ENCODE measurements around the gene TSBP1. TPM values are rescaled to one million over a fixed set of nuclear protein-coding genes. Genes with fewer than 3 reads are reported as not detected.

The TSBP1 gene
- polyA plus RNA-seq, 1 experiment: not detected

DNA sequence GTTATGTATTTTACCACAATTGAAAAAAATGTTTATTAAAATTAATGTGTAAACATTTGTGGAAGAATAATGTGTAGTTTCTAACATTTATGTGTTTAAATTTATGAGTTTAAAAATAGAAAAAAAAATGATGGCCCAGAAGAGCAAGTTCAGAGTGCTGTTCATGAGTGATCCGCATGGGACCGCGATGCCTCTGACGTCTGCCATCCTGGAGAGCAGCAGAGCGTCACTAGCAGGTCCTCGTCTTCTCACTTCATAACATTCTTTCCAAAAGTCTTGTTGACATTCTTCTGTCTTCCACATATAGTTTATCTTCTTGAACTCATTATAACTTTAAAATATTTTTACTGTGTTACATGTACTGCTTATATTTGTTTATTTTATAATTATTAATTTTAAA is 19.8 kb upstream of the TSBP1 start:
- ChIA-PET CTCF (no interaction called here), POLR2A (no interaction called here)
- DNase-seq (ENCODE audit: low read depth, low spot score): no peak
- H3K27me3 ChIP-seq (ENCODE audit: control insufficient read depth, insufficient read depth, low read length): no peaks in the 10 kb centered on the region
- H3K27ac ChIP-seq (ENCODE audit: low read depth, low read length): no peak overlapping the region
- no peak overlapping the region for H3K4me3 ChIP-seq (ENCODE audit: low read depth, low read length)
- TF ChIP-seq, protein P1, sequence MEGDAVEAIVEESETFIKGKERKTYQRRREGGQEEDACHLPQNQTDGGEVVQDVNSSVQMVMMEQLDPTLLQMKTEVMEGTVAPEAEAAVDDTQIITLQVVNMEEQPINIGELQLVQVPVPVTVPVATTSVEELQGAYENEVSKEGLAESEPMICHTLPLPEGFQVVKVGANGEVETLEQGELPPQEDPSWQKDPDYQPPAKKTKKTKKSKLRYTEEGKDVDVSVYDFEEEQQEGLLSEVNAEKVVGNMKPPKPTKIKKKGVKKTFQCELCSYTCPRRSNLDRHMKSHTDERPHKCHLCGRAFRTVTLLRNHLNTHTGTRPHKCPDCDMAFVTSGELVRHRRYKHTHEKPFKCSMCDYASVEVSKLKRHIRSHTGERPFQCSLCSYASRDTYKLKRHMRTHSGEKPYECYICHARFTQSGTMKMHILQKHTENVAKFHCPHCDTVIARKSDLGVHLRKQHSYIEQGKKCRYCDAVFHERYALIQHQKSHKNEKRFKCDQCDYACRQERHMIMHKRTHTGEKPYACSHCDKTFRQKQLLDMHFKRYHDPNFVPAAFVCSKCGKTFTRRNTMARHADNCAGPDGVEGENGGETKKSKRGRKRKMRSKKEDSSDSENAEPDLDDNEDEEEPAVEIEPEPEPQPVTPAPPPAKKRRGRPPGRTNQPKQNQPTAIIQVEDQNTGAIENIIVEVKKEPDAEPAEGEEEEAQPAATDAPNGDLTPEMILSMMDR (IDR thresholded peaks at IDR 0.05; ENCODE audit: low read depth, low read length): no peak
- no peaks in the 10 kb centered on the region for H3K9me3 ChIP-seq (ENCODE audit: control insufficient read depth, insufficient read depth, low read length)

DNA sequence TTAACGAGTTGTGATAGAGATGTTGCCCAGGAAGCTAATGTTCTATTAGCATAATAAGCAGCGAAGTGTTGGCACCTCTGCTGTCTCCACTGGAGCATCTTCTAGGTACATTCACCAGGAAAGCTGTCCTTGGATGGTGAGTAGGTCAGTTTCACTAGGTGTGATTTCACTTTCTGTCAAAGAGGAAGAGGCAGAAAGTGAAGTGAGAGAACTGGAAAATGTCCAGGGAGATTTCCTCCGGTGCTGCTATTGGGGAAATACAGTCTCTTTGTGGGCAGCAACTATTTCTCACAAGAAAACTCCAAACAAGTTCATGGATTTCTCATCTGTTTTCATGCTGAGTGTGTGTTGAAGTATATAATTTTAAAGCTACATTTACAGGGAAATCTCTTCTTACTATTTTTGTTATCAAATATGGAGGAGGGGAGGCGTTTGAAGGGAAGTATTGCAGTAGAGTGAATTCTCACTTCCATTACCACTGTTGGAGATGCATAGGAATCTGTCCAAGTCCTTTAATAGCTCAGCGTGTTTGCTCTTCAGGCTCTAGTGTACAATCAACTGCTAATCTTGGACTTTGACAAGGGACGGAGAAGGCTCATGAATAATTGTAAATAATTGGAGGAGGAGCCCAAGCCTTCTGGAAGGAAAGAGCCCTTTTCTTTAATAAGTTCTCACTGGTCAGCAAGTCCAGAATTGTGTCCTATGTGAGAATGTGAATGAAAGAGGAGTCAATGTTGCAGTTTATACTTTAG is 16.1 kb upstream of the TSBP1 start:
- Histone ChIP-seq H3K4me3 (ENCODE audit: low read depth, low read length) (no peak overlapping the region), H3K27ac (ENCODE audit: low read depth, low read length) (no peak overlapping the region), H3K27me3 (ENCODE audit: control insufficient read depth, insufficient read depth, low read length) (no peaks in the 10 kb centered on the region), H3K9me3 (ENCODE audit: control insufficient read depth, insufficient read depth, low read length) (no peaks in the 10 kb centered on the region)
- ChIA-PET CTCF (interaction anchor here (0.6 kb wide), 1 partner anchor 43 kb away, joined by 3 read pairs; no protein-coding TSS in a partner anchor), POLR2A (no interaction called here)
- TF ChIP-seq, protein P1 (IDR thresholded peaks at IDR 0.05; ENCODE audit: low read depth, low read length): no peak
- no peak for DNase-seq (ENCODE audit: low read depth, low spot score)

DNA sequence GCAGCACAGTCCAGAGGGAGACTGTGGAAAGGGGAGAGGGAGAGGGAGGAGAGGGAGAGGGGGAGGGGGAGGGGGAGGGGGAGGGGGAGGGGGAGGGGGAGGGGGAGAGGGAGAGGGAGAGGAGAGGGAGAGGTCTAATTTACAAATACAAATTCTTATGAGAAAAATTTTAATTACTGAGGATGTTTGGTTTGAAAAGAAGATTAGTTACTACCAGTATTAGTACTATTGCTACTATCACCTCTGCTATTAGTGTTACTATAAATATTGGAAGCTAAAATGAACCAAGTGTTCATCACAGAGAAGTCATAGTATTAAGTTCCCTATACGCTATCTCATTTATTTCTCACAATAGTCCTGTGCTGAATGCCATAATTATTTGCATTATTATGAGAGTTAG is 14.3 kb upstream of the TSBP1 start:
- ChIA-PET CTCF (no interaction called here), POLR2A (no interaction called here)
- no peak overlapping the region for H3K4me3 ChIP-seq (ENCODE audit: low read depth, low read length)
- peaks cover 3% of the 10 kb centered on the region for H3K27me3 ChIP-seq (ENCODE audit: control insufficient read depth, insufficient read depth, low read length)
- no peak overlapping the region for H3K27ac ChIP-seq (ENCODE audit: low read depth, low read length)
- TF ChIP-seq, protein P1 (IDR thresholded peaks at IDR 0.05; ENCODE audit: low read depth, low read length): no peak
- DNase-seq (ENCODE audit: low read depth, low spot score): no peak
- H3K9me3 ChIP-seq (ENCODE audit: control insufficient read depth, insufficient read depth, low read length): no peaks in the 10 kb centered on the region

DNA sequence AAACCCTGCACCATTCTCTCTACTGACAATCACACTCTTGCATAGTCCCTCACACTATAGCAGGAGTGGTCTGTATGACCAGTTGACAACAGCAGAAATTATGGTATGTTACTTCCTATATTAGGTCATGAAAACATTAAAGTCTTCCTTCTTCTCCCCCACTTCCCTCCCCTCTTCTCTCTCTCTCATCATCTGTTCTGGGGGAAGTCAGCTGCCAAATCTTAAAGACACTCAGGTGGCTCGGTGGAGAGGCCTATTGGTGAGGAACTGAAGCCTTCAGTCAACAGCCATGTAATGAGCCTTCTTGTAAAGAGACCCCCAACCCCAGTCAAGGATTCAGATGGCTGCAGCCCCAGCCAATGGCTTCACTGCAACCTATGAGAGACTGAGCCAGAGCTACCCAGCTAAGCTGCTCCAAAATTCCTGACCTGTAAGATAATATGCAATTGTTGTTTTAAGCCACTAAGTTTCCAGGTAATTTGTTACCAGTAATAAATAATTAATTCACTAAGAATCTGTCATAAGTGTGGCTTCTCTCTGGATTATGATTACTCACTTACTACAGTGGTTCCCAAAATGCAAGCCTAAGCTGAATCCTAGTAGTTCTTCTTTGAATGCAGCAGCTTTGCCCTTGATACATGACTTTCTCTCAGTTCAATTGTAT is 11.2 kb upstream of the TSBP1 start:
- Histone ChIP-seq H3K27ac (ENCODE audit: low read depth, low read length) (no peak overlapping the region), H3K27me3 (ENCODE audit: control insufficient read depth, insufficient read depth, low read length) (peaks cover 3% of the 10 kb centered on the region), H3K4me3 (ENCODE audit: low read depth, low read length) (no peak overlapping the region), H3K9me3 (ENCODE audit: control insufficient read depth, insufficient read depth, low read length) (no peaks in the 10 kb centered on the region)
- CTCF ChIA-PET: no interaction called here
- no peak for DNase-seq (ENCODE audit: low read depth, low spot score)
- POLR2A ChIA-PET: no interaction called here
- TF ChIP-seq, protein P1 (IDR thresholded peaks at IDR 0.05; ENCODE audit: low read depth, low read length): no peak

DNA sequence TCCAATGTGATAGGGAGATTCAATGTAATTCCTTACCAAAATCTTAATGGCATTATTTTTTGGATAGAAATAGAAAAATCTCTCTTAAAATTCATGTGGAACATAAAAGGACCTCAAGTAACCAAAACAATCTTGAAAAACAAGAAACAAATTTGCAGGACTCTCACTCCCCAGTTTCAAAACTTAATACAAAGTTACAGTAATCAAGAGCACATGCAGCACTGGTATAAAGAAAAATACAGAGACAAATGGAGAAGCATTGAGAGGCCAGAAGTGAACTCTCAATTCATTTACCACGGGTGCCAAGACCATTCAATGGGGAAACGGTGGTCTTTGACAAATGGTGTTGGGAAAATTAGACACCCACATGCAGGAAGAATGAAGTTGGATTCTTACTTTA is 7.8 kb upstream of the TSBP1 start:
- TF ChIP-seq, protein P1 (IDR thresholded peaks at IDR 0.05; ENCODE audit: low read depth, low read length): no peak
- Histone ChIP-seq H3K4me3 (ENCODE audit: low read depth, low read length) (no peak overlapping the region), H3K27ac (ENCODE audit: low read depth, low read length) (no peak overlapping the region), H3K9me3 (ENCODE audit: control insufficient read depth, insufficient read depth, low read length) (no peaks in the 10 kb centered on the region), H3K27me3 (ENCODE audit: control insufficient read depth, insufficient read depth, low read length) (peaks cover 3% of the 10 kb centered on the region)
- no peak for DNase-seq (ENCODE audit: low read depth, low spot score)
- ChIA-PET CTCF (no interaction called here), POLR2A (no interaction called here)

Data from AG04450 (cell line).